Panc1 (cell line): ENCODE data around the gene KXD1.

ENCODE experiments used
- CTCF ChIP-seq: fragments of 450-650 bp; IDR thresholded peaks from 2 replicates; pipeline ENCODE4 v1.5.1; 2017; ENCODE audit warnings: mild to moderate bottlenecking
- POLR2AphosphoS5 ChIP-seq: IDR thresholded peaks from 2 replicates; pipeline ENCODE4 v1.6.1; 2012; ENCODE audit warnings: mild to moderate bottlenecking, low read depth, low read length, moderate library complexity

DNA sequence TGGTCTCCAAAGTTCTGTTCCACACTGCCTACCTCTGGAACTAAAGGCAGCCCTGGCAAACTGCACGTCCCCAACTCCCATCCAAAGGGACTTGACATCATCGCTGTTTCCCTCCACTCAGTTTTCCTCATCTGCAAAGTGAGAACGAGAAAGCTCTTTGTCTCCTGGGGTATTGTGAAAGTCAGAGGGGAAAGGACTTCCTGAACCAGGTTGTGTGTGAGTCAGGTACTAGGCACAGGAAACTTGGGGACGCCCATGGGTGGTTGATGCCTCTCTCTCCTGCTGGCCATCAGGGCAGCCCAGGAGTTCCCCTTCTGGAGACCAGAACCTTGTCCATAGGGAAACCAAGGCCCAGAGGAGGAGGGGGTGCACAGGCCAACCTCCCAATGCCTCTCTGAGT lies 44.2 kb downstream of the KXD1 start:
- TF ChIP-seq CTCF (no peak), POLR2AphosphoS5 (no peak)
